Neural cell (in vitro differentiated cells): ENCODE results near the gene IFT122.

Source experiments
- SMC3 ChIP-seq: fragments of 450-650 bp; conservative IDR thresholded peaks from 2 replicates; pipeline ENCODE4 v1.6.1; 2014; ENCODE audit warnings: antibody characterized with exemption, mild to moderate bottlenecking, moderate library complexity; ENCODE audit not compliant: poor library complexity
- TF ChIP-seq, protein P1 (sequence below): fragments of 450-650 bp; IDR thresholded peaks from 2 replicates; pipeline ENCODE4 v1.5.1; 2014; ENCODE audit warnings: antibody characterized with exemption, mild to moderate bottlenecking, moderate library complexity; ENCODE audit not compliant: poor library complexity, severe bottlenecking

DNA sequence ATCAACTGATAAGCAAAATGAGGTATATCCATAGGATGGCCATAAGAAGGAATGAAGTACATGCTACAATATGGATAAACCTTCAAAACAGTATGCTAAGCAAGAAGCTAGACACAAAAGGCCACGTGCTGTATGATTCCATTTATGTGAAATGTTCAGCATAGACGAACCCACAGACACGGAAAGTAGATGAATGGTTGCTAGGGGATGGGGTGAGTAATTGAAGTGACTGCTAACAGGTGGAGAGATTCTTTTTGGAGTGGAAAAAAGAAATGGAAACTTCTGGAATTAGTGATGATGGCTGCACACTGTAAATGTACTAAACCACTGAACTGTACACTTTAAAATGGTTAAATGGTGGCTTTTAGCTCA is 11.0 kb upstream of the IFT122 start:
- TF ChIP-seq, protein P1, sequence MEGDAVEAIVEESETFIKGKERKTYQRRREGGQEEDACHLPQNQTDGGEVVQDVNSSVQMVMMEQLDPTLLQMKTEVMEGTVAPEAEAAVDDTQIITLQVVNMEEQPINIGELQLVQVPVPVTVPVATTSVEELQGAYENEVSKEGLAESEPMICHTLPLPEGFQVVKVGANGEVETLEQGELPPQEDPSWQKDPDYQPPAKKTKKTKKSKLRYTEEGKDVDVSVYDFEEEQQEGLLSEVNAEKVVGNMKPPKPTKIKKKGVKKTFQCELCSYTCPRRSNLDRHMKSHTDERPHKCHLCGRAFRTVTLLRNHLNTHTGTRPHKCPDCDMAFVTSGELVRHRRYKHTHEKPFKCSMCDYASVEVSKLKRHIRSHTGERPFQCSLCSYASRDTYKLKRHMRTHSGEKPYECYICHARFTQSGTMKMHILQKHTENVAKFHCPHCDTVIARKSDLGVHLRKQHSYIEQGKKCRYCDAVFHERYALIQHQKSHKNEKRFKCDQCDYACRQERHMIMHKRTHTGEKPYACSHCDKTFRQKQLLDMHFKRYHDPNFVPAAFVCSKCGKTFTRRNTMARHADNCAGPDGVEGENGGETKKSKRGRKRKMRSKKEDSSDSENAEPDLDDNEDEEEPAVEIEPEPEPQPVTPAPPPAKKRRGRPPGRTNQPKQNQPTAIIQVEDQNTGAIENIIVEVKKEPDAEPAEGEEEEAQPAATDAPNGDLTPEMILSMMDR, result no peak
- TF ChIP-seq SMC3, result no peak
